H9 (cell line): Measurements from ENCODE around the gene ATP5MC2. TPM values are rescaled to one million over a fixed set of nuclear protein-coding genes. Genes with fewer than 3 reads are reported as not detected.

ENCODE experiments used
- DNase-seq: peaks from one replicate; pipeline ENCODE4 v3.0.0-alpha.2; 2017
- H2AFZ ChIP-seq: one replicate; pipeline ENCODE4 v1.6.1; 2013; ENCODE audit warnings: mild to moderate bottlenecking, low read length, control low read depth, moderate library complexity
- H2AK5ac ChIP-seq: 2 replicates; pipeline ENCODE4 v1.6.1; 2013; ENCODE audit warnings: low read length, control low read depth, mixed read lengths; ENCODE audit not compliant: insufficient read length
- H2BK120ac ChIP-seq: one replicate; pipeline ENCODE4 v1.6.1; 2013; ENCODE audit warnings: low read depth, mild to moderate bottlenecking, low read length, control low read depth, inconsistent platforms; ENCODE audit not compliant: poor library complexity, severe bottlenecking
- H2BK12ac ChIP-seq: 2 replicates; pipeline ENCODE4 v1.6.1; 2013; ENCODE audit warnings: low read length, control low read depth, mixed read lengths, low read depth; ENCODE audit not compliant: insufficient read length
- H2BK15ac ChIP-seq: 2 replicates; pipeline ENCODE4 v1.6.1; 2013; ENCODE audit warnings: low read depth, low read length, control low read depth
- H2BK20ac ChIP-seq: one replicate; pipeline ENCODE4 v1.6.1; 2013; ENCODE audit warnings: low read depth, mild to moderate bottlenecking, low read length, control low read depth, inconsistent platforms; ENCODE audit not compliant: poor library complexity, severe bottlenecking
- H2BK5ac ChIP-seq: 2 replicates; pipeline ENCODE4 v1.6.1; 2013; ENCODE audit warnings: low read length, control low read depth, mixed read lengths; ENCODE audit not compliant: insufficient read length
- H3K14ac ChIP-seq: 2 replicates; pipeline ENCODE4 v1.6.1; 2013; ENCODE audit warnings: low read length, control low read depth; ENCODE audit not compliant: insufficient read depth
- H3K18ac ChIP-seq: 2 replicates; pipeline ENCODE4 v1.6.1; 2013; ENCODE audit warnings: low read depth, mild to moderate bottlenecking, mixed read lengths, low read length, control low read depth; ENCODE audit not compliant: insufficient read length
- H3K23ac ChIP-seq: 2 replicates; pipeline ENCODE4 v1.6.1; 2013; ENCODE audit warnings: low read length, control low read depth, mixed read lengths, low read depth; ENCODE audit not compliant: insufficient read length
- H3K23me2 ChIP-seq: 2 replicates; pipeline ENCODE4 v1.6.1; 2013; ENCODE audit warnings: low read depth, mild to moderate bottlenecking, mixed read lengths, low read length, control low read depth; ENCODE audit not compliant: insufficient read length, poor library complexity, severe bottlenecking
- H3K27ac ChIP-seq: 2 replicates; pipeline ENCODE4 v1.5.1; 2013; ENCODE audit warnings: low read length, control low read depth, mixed read lengths, low read depth; ENCODE audit not compliant: insufficient read length
- H3K27me3 ChIP-seq: 2 replicates; pipeline ENCODE4 v1.6.1; 2013; ENCODE audit warnings: low read length, control low read depth, inconsistent platforms; ENCODE audit not compliant: insufficient read depth
- H3K4ac ChIP-seq: 2 replicates; pipeline ENCODE4 v1.6.1; 2013; ENCODE audit warnings: low read depth, mild to moderate bottlenecking, control low read depth, inconsistent platforms, low read length, moderate library complexity
- H3K4me1 ChIP-seq: 2 replicates; pipeline ENCODE4 v1.6.1; 2013; ENCODE audit warnings: low read length, control low read depth, inconsistent platforms; ENCODE audit not compliant: insufficient read depth
- H3K4me2 ChIP-seq: 2 replicates; pipeline ENCODE4 v1.6.1; 2013; ENCODE audit warnings: low read length, control low read depth, mixed read lengths; ENCODE audit not compliant: insufficient read length, insufficient read depth
- H3K56ac ChIP-seq: 2 replicates; pipeline ENCODE4 v1.6.1; 2013; ENCODE audit warnings: low read depth, mild to moderate bottlenecking, mixed read lengths, low read length, control low read depth; ENCODE audit not compliant: insufficient read length
- H3K79me1 ChIP-seq: 2 replicates; pipeline ENCODE4 v1.6.1; 2013; ENCODE audit warnings: low read depth, mild to moderate bottlenecking, moderate library complexity, low read length, control low read depth, inconsistent platforms; ENCODE audit not compliant: insufficient read depth, poor library complexity, severe bottlenecking
- H3K79me2 ChIP-seq: 2 replicates; pipeline ENCODE4 v1.6.1; 2013; ENCODE audit warnings: low read length, control low read depth, inconsistent platforms; ENCODE audit not compliant: insufficient read depth
- H3K9ac ChIP-seq: 2 replicates; pipeline ENCODE4 v1.6.1; 2013; ENCODE audit warnings: low read length, control low read depth, mixed read lengths; ENCODE audit not compliant: insufficient read length; ENCODE audit errors: extremely low read depth
- H3K9me3 ChIP-seq: one replicate; pipeline ENCODE4 v1.6.1; 2013; ENCODE audit warnings: low read depth, low read length, inconsistent platforms; ENCODE audit not compliant: control insufficient read depth
- H3T11ph ChIP-seq: one replicate; pipeline ENCODE4 v1.6.1; 2013; ENCODE audit warnings: mild to moderate bottlenecking, low read length, control low read depth, inconsistent platforms
- H4K20me1 ChIP-seq: one replicate; pipeline ENCODE4 v1.6.1; 2013; ENCODE audit not compliant: control insufficient read depth, insufficient read length, insufficient read depth
- H4K5ac ChIP-seq: 2 replicates; pipeline ENCODE4 v1.6.1; 2013; ENCODE audit warnings: low read depth, mild to moderate bottlenecking, mixed read lengths, low read length, control low read depth; ENCODE audit not compliant: insufficient read length
- H4K8ac ChIP-seq: replicated peaks from 2 replicates; pipeline ENCODE4 v1.6.1; 2013; ENCODE audit warnings: low read length, control low read depth, mixed read lengths, low read depth; ENCODE audit not compliant: insufficient read length
- H4K91ac ChIP-seq: 2 replicates; pipeline ENCODE4 v1.6.1; 2013; ENCODE audit warnings: low read depth, mild to moderate bottlenecking, moderate library complexity, mixed read lengths, low read length, control low read depth; ENCODE audit not compliant: insufficient read length
- H3K27ac Mint-ChIP-seq, 3 experiments: 2 replicates in 2 of 3; 3 replicates in 1 of 3; pipeline ENCODE4 v1.8.0; 2020 to 2021; ENCODE audit warnings: mixed read lengths in 3 of 3, mild to moderate bottlenecking in 1 of 3, moderate library complexity in 1 of 3
- H3K27me3 Mint-ChIP-seq: 2 replicates; pipeline ENCODE4 v1.8.0; 2021; ENCODE audit warnings: low read depth, mild to moderate bottlenecking, moderate library complexity, mixed read lengths
- H3K36me3 Mint-ChIP-seq, 3 experiments: 2 replicates in 2 of 3; 3 replicates in 1 of 3; pipeline ENCODE4 v1.8.0; 2020 to 2021; ENCODE audit warnings: low read depth in 3 of 3, mixed read lengths in 3 of 3; ENCODE audit not compliant: insufficient read depth in 1 of 3
- H3K4me1 Mint-ChIP-seq, 2 experiments: 2 replicates each; pipeline ENCODE4 v1.8.0; 2020; ENCODE audit warnings: mixed read lengths in 2 of 2
- H3K4me3 Mint-ChIP-seq, 2 experiments: 2 replicates in 1 of 2; 3 replicates in 1 of 2; pipeline ENCODE4 v1.8.0; 2020 to 2021; ENCODE audit warnings: mild to moderate bottlenecking in 2 of 2, mixed read lengths in 2 of 2, moderate library complexity in 1 of 2
- H3K9me3 Mint-ChIP-seq, 2 experiments: 2 replicates in 1 of 2; 3 replicates in 1 of 2; pipeline ENCODE4 v1.8.0; 2020; ENCODE audit warnings: mild to moderate bottlenecking in 2 of 2, mixed read lengths in 2 of 2, moderate library complexity in 1 of 2
- CTCF ChIP-seq: fragments of 200-600 bp; sonication (generic); conservative IDR thresholded peaks from 3 replicates; pipeline ENCODE4 v1.8.0; 2021; ENCODE audit warnings: antibody characterized with exemption, mild to moderate bottlenecking
- WGBS: extraction: QIAGEN DNeasy Blood & Tissue Kit; methylation state at CpG from one replicate; pipeline ENCODE4 v1.1.7; 2013; ENCODE audit warnings: missing lambda C conversion rate, low lambda C conversion rate, mixed read lengths; ENCODE audit not compliant: insufficient read length; ENCODE audit errors: extremely low coverage; 5-methylcytosine and 5-hydroxymethylcytosine counted together
- total RNA-seq: library from RNA; stranded (reverse); gene quantifications from 2 replicates; pipeline ENCODE4 v1.2.1, GENCODE V29; 2021

ATP5MC2 gene
- total RNA-seq, 1 experiment from 2014 or later = 379 TPM

- Mint-ChIP-seq H3K9me3 (no peaks in the 10 kb centered on the region; a peak in 1 of 5 replicates), H3K27ac (no peak overlapping the region; a peak in 1 of 7 replicates), H3K4me3 (no peak overlapping the region), H3K4me1 (peaks cover 29 to 30% of the 10 kb centered on the region in 2 experiments), H3K36me3 (no peaks in the 10 kb centered on the region), H3K27me3 (peaks cover 2% of the 10 kb centered on the region; the same call in 1 of the 2 replicates)
- Histone ChIP-seq H2BK15ac (no peak overlapping the region), H3K4me2 (no peak overlapping the region), H3K79me1 (no peaks in the 10 kb centered on the region), H3K56ac (no peak overlapping the region), H3K9ac (no peak overlapping the region), H3K4me1 (peaks cover 8% of the 10 kb centered on the region), H3K27ac (no peak overlapping the region), H2AFZ (no peak overlapping the region), H4K5ac (no peak overlapping the region), H2BK5ac (no peak overlapping the region), H3K18ac (no peak overlapping the region), H3T11ph (no peak overlapping the region), H3K4ac (no peak overlapping the region), H3K14ac (no peak overlapping the region), H3K23me2 (peaks cover 10% of the 10 kb centered on the region), H4K91ac (no peak overlapping the region), H2BK12ac (no peak overlapping the region), H4K8ac (no peak overlapping the region), H4K20me1 (no peaks in the 10 kb centered on the region), H2AK5ac (no peak overlapping the region), H3K27me3 (no peaks in the 10 kb centered on the region), H3K23ac (no peak overlapping the region), H3K9me3 (no peaks in the 10 kb centered on the region), H2BK20ac (no peak overlapping the region), H3K79me2 (peaks cover 3% of the 10 kb centered on the region; the same call in 1 of the 2 replicates), H2BK120ac (no peak overlapping the region)
- no peak for DNase-seq
- no CpG with 5 or more reads among the region's 11 CpGs for WGBS
- TF ChIP-seq CTCF = no peak
Observed at GRCh38 chr12:53627919-53628318, 48.0 kb downstream of the ATP5MC2 start.
